NCI-H82 treated with DMSO at 0.1 percent for 48 hours (cell line): ENCODE data around the gene EMP3.
"Not testable (repeated sequence)": the region's sequence is repeated elsewhere in the genome, so short reads cannot be mapped to it uniquely, and the experiment has no call there.

ENCODE experiments used
- DNase-seq: peaks from one replicate; lab custom pipeline; 2025; ENCODE audit not compliant: unreplicated experiment; lab: John Stamatoyannopoulos, UW

The EMP3 gene

GRCh38 chr19:48344892-48345291, 19.5 kb downstream of the EMP3 start:
- DNase-seq: peak; percentile 16

- DNase-seq: no peak
These were observed 20.8 kb downstream of the EMP3 start for GRCh38 chr19:48346191-48346590.

GRCh38 chr19:48348045-48348444, 22.7 kb downstream of the EMP3 start:
- DNase-seq: no peak

DNA sequence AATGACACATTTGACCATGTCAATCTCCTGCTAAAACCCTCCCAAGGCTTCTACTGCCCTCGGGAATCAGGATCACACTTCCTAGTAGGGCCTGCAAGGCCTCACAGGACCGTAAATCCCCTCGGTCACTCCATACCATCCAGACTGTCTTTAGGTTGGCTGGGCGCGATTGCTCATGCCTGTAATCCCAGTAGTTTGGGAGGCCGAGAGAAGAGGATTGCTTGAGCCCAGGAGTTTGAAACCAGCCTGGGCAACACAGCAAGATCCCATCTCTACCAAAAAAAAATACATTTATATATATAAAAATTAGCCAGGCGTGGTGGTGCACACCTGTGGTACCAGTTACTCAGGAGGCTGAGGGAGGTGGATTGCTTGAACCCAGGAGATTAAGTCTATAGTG, 23.4 kb downstream of the EMP3 start:
- no peak for DNase-seq

GRCh38 chr19:48350856-48351255, 25.5 kb downstream of the EMP3 start:
- no peak for DNase-seq

DNA sequence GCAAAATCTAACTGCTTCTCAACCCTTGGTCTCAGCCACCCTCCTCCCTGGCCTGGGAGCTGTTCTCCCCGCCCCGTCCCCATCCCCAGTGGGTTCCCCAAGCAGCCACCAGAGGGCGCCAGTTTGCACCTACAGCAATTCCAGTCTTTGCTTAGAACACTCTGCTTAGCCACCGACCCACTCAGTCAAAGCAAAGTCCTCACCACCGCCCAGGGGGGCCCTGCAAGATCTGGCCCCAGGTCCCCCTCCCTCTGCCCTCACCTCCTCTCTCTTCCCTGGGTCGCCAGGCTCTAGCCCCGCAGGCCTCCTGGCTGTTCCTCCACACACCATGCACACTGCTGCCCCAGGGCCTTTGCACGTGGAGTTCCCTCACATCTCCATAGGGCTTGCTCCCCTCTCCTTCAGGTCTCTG, 26.0 kb downstream of the EMP3 start:
- DNase-seq: peak; percentile 44

DNA sequence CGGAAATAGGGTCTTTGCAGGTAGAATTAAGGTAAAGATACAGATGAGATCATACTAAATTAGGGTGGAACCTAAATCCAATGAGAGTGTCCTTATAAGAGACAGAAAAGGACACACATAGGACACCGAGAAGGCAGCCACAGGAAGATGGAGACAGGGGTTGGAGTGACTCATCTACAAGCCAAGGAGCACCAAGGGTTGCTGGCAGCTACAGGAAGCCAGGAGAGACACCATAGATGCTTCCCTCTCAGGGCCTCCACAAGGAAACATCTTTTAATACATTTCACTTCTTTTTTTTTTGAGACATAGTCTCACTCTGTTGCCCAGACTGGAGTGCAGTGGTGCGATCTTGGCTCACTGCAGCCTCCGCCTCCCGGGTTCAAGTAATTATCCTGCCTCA, 28.3 kb downstream of the EMP3 start:
- DNase-seq: no peak

DNA sequence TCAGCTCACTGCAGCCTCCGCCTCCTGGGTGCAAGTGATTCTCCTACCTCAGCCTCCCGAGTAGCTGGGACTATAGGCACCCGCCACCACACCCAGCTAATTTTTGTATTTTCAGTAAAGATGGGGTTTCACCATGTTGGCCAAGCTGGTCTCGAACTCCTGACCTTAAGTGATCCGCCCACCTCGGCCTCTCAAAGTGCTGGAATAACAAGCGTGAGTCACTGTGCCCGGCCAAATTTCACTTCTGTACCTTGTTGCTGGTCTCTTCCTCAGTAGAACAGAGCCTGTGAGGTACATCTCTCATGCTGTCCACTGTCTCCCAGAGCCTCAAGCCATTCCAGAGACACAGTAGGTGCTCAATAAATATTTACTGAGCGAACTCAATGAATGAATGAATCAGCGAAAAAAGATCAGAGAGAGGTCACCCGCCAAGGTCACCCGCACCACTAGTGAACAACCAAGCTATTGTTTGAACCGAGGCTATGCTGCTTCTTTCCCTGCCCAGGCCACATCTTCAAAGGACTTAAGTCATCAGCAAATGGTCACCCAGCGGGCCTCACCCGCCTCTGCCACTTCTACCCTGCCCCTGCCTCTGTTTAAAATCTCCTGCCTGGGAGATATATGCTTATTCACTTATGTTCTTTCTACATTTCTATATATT, 29.1 kb downstream of the EMP3 start:
- DNase-seq: no peak

GRCh38 chr19:48355365-48355954, 30.1 kb downstream of the EMP3 start:
- DNase-seq: no peak

- no peak for DNase-seq
These were observed 33.8 kb downstream of the EMP3 start for GRCh38 chr19:48359123-48359522.

DNA sequence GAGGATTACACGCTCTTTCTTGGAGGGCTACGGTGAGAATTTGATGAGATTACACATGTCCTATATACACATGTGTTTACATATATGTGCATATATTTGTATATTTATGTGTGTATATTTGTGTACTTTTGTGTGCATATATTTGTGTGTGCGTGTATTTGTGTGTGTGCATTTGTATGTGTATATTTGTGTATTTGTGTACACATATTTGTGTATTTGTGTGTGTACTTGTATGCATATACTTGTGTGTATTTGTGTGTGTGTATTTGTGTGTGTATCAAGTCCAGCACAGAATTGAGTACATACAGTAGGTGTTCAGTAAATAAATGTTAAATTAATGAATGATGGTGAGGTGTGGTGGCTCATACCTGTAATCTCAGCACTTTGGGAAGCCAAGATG, 36.6 kb downstream of the EMP3 start:
- DNase-seq: no peak

- DNase-seq: peak; percentile 92
These were observed 37.6 kb downstream of the EMP3 start for GRCh38 chr19:48362716-48363499.

GRCh38 chr19:48363500-48363809, 38.1 kb downstream of the EMP3 start:
- no peak for DNase-seq

GRCh38 chr19:48363810-48364597, 38.7 kb downstream of the EMP3 start, which contains the start of the genes SYNGR4 and TMEM143:
TSS of gene SYNGR4 (plus strand) at chr19:48364367. CDS start at chr19:48365843, 1,476 bp downstream.
TSS of gene TMEM143 (minus strand) at chr19:48363940. CDS start at chr19:48363920, 20 bp downstream.
- DNase-seq: peak; percentile 98

DNA sequence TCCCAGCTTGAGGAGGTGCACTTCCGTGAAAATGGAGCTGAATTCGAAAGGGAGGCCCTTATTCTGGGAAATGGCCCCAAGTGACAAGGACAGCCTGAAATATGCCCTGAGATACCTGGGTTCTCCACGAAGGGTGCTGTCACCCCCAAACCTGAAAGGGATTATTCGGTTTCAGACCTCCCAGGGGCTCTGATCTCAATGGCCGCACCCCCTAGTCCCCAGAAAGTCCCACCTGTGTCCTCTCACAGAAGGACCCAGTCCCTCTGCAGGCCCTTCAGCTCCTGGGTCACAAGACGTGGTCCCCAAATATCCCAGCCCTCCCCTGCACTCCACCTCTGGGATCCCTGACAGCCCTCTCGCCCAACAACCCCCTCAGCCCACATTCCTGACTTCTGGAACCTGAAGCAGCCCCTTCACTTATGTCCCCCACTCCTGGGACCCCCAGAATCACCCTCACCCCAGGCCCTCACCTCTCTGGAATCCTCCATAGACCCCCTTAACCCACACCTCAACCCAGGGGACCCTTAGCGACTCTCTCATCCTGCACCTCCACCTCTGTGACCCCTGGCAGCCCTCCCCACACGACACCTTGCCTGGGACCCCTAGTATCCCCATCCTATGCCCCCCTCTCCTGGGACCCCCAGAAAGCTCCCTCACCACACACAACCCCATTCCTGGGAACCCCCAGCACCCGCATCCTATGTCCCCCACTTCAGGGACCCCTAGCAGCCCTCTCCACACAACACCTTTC, 39.4 kb downstream of the EMP3 start:
- DNase-seq: no peak

DNA sequence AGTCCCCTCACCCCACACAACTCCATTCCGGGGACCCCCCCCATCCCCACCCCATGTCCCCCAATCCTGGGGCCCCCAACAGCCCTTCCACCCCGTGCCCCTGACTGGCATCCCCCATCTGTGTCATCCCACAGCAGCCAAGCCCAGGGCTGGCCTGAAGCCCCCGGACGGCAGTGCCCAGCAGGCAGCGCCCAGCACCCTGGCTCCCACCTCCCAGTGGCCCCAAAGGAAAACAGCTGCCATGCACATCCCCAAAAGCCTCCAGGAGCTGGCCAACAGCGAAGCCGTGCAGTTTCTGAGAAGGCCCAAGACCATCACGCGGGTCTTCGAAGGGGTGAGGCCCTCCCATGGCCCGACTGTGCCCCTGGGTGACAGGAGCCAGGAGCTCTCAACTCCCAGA, 40.2 kb downstream of the EMP3 start:
- no peak for DNase-seq

DNA sequence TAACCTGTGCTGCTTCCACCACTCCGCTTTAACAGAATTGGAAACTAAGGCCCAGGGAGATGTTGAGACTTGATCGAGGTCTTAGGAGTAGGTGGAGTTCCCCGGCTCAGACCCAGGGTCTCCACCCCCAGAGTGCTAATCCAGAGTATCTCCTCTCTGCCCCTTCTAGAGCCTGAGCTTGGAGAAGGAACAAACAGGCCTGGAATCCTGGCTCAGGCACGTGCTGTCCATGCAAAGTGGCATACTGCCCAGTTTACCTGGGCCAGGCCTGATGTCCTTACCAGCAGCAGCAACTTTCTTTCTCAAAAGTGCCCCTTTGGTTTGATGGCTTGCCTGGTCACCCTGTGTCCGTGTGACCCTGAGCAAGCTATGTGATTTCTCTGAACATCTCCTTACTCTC, 42.5 kb downstream of the EMP3 start:
- no peak for DNase-seq

- DNase-seq: peak; percentile 91
These were observed 43.6 kb downstream of the EMP3 start for GRCh38 chr19:48368936-48369335.

- no peak for DNase-seq
These were observed 45.6 kb downstream of the EMP3 start for GRCh38 chr19:48370955-48371354.

DNA sequence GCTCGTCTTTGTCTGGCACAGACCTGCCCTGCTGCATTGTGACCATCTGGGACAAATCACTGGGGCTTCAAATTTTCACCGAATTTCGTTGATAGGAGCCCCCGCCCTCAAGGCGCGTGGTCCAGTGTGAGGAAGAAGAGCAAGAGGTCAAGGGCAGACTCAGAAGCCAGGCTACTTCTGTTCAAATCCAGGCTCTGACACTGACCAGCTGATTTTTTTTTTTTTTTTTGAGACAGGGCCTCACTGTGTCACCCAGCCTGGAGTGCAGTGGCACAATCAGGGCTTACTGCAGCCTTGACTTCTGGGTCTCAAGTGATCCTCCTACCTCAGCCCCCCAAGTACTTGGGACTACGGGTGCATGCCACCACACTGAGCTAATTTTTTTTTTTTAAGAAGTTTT, 46.0 kb downstream of the EMP3 start:
- no peak for DNase-seq

GRCh38 chr19:48371771-48372170, 46.4 kb downstream of the EMP3 start:
- DNase-seq: not testable (repeated sequence)
